Stomach (tissue), 9 donors: ENCODE data around the gene FHL2. TPM values are rescaled to one million over a fixed set of nuclear protein-coding genes. Genes with fewer than 3 reads are reported as not detected.

ENCODE experiments used
- DNase-seq, 2 donors: peaks; one replicate each; pipeline versions ENCODE4 v3.0.0 to v3.0.0-alpha.2; 2013 to 2019
- H3K27ac ChIP-seq, 5 donors: fragments of 200-600 bp in 4 of 5; sonication (generic) in 4 of 5; one replicate each; pipeline ENCODE4 v1.5.1; 2013 to 2019; ENCODE audit warnings: mild to moderate bottlenecking in 1 of 5, moderate library complexity in 1 of 5
- H3K27me3 ChIP-seq, 3 donors: fragments of 200-600 bp; sonication (generic); one replicate each; pipeline ENCODE4 v1.5.1; 2017 to 2019; ENCODE audit warnings: mixed run types in 1 of 3
- H3K36me3 ChIP-seq, 4 donors: fragments of 200-600 bp; sonication (generic); 1 replicate in 3 of 4; 2 replicates in 1 of 4; pipeline ENCODE4 v1.5.1; 2016 to 2019
- H3K4me1 ChIP-seq, 4 donors: fragments of 200-600 bp; sonication (generic); one replicate each; pipeline ENCODE4 v1.5.1; 2016 to 2019
- H3K4me3 ChIP-seq, 4 donors: fragments of 200-600 bp; sonication (generic) in 3 of 4; one replicate each; pipeline ENCODE4 v1.5.1; 2016 to 2019; ENCODE audit warnings: mild to moderate bottlenecking in 1 of 4
- H3K9me3 ChIP-seq, 4 donors: fragments of 200-600 bp; sonication (generic); one replicate each; pipeline ENCODE4 v1.5.1; 2016 to 2019
- EP300 ChIP-seq: sonication (generic); formaldehyde crosslinking; IDR thresholded peaks from one replicate; pipeline ENCODE4 v1.6.1; 2017; ENCODE audit warnings: antibody characterized with exemption
- POLR2A ChIP-seq, 4 donors: fragments of 450-650 bp; IDR thresholded peaks; one replicate each; pipeline ENCODE4 v1.6.1; 2016; ENCODE audit warnings: antibody characterized with exemption in 4 of 4, control low read depth in 2 of 4, mild to moderate bottlenecking in 1 of 4, moderate library complexity in 1 of 4
- POLR2AphosphoS5 ChIP-seq, 3 donors: sonication (generic); formaldehyde crosslinking; IDR thresholded peaks; one replicate each; pipeline ENCODE4 v1.6.1; 2016; ENCODE audit warnings: antibody characterized with exemption in 3 of 3
- WGBS, 5 donors: extraction: QIAGEN DNeasy Blood & Tissue Kit in 3 of 5; methylation state at CpG; one replicate each; pipeline versions ENCODE4 v1.1.5 to v1.1.7; 2013 to 2018; 5-methylcytosine and 5-hydroxymethylcytosine counted together
- intact Hi-C: fragments of 100-400 bp; cut with DNase I; formaldehyde crosslinking; loops from one replicate; pipeline ENCODE4 v1.15.1; 2023; ENCODE audit warnings: low total_unique reads
- polyA plus RNA-seq, 3 donors: library from polyadenylated mRNA; stranded (reverse); fragments of 200-250 nt; gene quantifications; one replicate each; pipeline ENCODE4 v1.2.3, GENCODE V29; 2013
- total RNA-seq, 5 donors: library from RNA; depleted of rRNA; stranded (reverse); fragments of >200 nt; gene quantifications; one replicate each; pipeline versions ENCODE4 v1.1.0 to v1.2.3, GENCODE V29; 2014 to 2016
- TF ChIP-seq, protein P1 (sequence below), 7 experiments: fragments of 450-650 bp in 4 of 7; fragments of 200-600 bp in 3 of 7; sonication (generic) in 3 of 7; IDR thresholded peaks; one replicate each; pipeline ENCODE4 v1.5.1; 2016 to 2019; ENCODE audit warnings: antibody characterized with exemption in 7 of 7, control low read depth in 2 of 7, mild to moderate bottlenecking in 1 of 7
- donor health status: healthy with polysubstance abuse.
- donor health status: Bipolar disorder and iron deficiency.
- donor health status: healthy.

The FHL2 gene
- total and polyA plus RNA-seq, 8 donors: 42.3 to 240 (median 61.9) TPM

DNA sequence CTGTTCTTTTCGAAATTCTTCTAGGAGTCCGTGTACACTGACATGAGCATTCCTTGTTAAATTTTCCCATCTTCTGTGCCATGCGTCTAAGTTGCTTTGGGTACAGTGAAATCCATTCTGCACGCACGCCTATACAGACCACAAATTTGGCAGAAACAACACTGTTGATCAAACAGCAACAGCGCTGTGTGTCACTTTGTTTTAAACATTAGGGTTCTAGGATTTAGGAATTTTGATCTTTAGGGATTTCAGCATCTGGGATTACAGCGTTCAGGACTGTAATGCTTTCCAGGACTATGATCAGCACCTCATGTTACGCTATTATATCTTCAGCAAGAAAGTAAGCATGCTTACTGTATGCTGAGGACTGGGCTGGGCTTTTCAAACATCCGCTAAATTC lies 47.1 kb upstream of the FHL2 start:
- 63 to 86% (median 85%) methylated on average over 9 of the region's 9 CpGs for WGBS, 5 donors
- no peak overlapping the region for H3K27ac ChIP-seq
- H3K27me3 ChIP-seq: peaks cover 0 to 5% (median 0%) of the 10 kb centered on the region in 3 donors
- H3K4me1 ChIP-seq: peaks cover 0 to 12% (median 7%) of the 10 kb centered on the region in 4 donors
- no peaks in the 10 kb centered on the region for H3K9me3 ChIP-seq
- no peak overlapping the region for H3K4me3 ChIP-seq
- intact Hi-C loops: no loop called here
- no peaks in the 10 kb centered on the region for H3K36me3 ChIP-seq
- TF ChIP-seq, protein P1, sequence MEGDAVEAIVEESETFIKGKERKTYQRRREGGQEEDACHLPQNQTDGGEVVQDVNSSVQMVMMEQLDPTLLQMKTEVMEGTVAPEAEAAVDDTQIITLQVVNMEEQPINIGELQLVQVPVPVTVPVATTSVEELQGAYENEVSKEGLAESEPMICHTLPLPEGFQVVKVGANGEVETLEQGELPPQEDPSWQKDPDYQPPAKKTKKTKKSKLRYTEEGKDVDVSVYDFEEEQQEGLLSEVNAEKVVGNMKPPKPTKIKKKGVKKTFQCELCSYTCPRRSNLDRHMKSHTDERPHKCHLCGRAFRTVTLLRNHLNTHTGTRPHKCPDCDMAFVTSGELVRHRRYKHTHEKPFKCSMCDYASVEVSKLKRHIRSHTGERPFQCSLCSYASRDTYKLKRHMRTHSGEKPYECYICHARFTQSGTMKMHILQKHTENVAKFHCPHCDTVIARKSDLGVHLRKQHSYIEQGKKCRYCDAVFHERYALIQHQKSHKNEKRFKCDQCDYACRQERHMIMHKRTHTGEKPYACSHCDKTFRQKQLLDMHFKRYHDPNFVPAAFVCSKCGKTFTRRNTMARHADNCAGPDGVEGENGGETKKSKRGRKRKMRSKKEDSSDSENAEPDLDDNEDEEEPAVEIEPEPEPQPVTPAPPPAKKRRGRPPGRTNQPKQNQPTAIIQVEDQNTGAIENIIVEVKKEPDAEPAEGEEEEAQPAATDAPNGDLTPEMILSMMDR (IDR thresholded peaks at IDR 0.05): no peak
- TF ChIP-seq EP300: no peak
- no peak for TF ChIP-seq POLR2A (IDR thresholded peaks at IDR 0.05)
- TF ChIP-seq POLR2AphosphoS5 (IDR thresholded peaks at IDR 0.05): no peak
- DNase-seq: no peak

DNA sequence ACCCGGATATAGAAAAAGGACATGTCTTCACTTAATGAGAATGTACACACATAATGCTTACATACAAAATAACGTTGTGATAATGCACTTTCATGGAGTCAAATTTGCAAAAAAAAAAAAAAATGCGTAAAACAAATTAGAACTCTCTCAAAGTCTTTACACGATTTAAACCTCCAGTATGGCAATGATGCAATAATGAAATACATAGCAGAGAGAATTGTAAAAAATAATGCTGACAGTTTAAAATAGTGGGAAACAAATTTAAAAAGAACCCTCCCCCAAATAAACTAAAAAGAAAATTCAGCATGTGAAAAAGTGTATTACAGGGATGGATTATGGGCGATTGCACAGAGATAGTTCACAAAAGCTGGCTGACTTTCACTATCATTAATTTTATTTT lies 46.6 kb upstream of the FHL2 start:
- 63 to 84% (median 79%) methylated on average over 5 of the region's 5 CpGs for WGBS, 5 donors
- H3K4me3 ChIP-seq: no peak overlapping the region
- TF ChIP-seq EP300 (no peak), POLR2A (IDR thresholded peaks at IDR 0.05) (no peak), POLR2AphosphoS5 (IDR thresholded peaks at IDR 0.05) (no peak)
- TF ChIP-seq, protein P1 (IDR thresholded peaks at IDR 0.05): no peak
- H3K9me3 ChIP-seq: no peaks in the 10 kb centered on the region
- no peak for DNase-seq
- H3K27me3 ChIP-seq: peaks cover 0 to 5% (median 0%) of the 10 kb centered on the region in 3 donors
- no peaks in the 10 kb centered on the region for H3K36me3 ChIP-seq
- no peak overlapping the region for H3K27ac ChIP-seq
- intact Hi-C loops: no loop called here
- peaks cover 0 to 12% (median 7%) of the 10 kb centered on the region in 4 donors for H3K4me1 ChIP-seq

DNA sequence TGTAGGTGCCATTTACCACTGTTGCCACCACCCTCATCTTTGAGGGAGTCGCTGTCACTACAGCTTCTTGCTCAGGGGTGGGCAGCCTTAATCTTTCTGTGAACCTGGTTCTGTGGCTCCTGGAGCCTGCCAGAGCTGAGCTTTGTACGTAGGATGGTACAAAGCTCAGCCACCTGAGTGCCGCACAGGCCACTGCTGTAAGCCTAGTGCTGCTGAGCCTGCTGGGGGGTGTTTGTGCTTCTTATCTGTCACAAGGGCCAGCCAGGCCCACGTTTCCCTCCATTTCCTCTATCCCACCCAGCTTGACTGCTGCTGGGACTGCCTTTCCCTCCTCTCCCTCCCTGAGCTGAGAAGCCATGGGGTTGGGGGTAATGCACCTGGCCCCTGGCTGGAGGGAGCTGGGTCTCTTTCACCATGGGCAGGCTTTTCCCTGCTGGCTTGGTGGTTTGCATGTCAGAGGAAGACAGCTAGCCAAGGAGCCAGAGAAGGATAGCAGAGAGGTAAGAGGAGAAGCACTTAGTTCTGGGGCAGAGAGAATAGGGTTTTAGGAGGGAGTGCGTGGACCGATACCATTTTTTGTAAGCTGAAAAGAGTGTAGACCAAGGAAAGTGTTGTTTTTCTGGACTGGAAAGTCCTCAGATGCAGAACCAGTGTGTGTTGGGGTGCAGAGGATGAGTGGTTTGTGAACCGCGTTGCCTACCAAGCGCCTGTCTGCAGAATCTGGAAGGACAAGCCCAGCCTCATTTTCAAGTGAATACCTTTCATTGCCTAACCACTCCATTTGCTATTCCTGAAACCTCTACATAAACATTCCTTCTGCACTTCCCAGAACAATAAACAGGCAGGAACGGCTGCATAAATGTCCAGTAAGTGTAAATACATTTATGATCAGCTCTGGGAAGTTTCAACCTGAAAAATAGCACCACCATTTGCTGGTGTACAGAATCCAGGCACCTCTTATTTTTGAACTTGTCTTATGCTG lies 45.1 kb upstream of the FHL2 start:
- Histone ChIP-seq H3K9me3 (no peaks in the 10 kb centered on the region), H3K27ac (peak overlapping the region in 1 of 5 donors; percentile 25), H3K4me1 (peaks cover 2 to 18% (median 8%) of the 10 kb centered on the region in 4 donors), H3K4me3 (no peak overlapping the region), H3K27me3 (peaks cover 0 to 5% (median 0%) of the 10 kb centered on the region in 3 donors), H3K36me3 (no peaks in the 10 kb centered on the region)
- intact Hi-C loops: no loop called here
- 60 to 71% (median 68%) methylated on average over 9 to 10 of the region's 10 CpGs for WGBS, 5 donors
- peak in 1 of 2 donors; percentile 23 for DNase-seq
- TF ChIP-seq POLR2A (IDR thresholded peaks at IDR 0.05): no peak
- peak in 1 of 3 donors; percentile 72 for TF ChIP-seq POLR2AphosphoS5 (IDR thresholded peaks at IDR 0.05)
- TF ChIP-seq EP300: no peak

DNA sequence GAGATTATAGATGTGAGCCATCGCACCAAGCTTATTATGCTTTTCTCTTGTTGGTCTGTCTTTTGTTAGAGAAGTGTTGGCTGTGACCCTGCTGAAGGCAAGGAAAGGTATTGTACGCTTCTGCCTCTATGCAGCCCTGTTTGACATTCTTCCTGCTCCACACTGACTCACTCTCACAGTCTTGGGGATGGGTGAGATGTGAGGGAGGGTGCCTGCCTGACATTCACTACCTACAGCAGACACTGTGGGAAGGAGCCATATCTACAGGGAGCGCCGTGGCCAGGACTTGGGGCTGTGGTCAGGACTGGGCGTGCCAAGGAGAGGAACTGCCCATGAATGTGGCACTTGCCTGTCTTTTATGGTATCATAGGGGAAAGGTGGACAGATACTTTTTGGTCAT lies 43.9 kb upstream of the FHL2 start:
- DNase-seq: no peak
- H3K27me3 ChIP-seq: peaks cover 0 to under 1% (median 0%) of the 10 kb centered on the region in 3 donors
- no peak overlapping the region for H3K27ac ChIP-seq
- TF ChIP-seq EP300 (no peak), POLR2A (IDR thresholded peaks at IDR 0.05) (no peak), POLR2AphosphoS5 (IDR thresholded peaks at IDR 0.05) (no peak)
- TF ChIP-seq, protein P1 (IDR thresholded peaks at IDR 0.05): no peak
- intact Hi-C loops: no loop called here
- H3K9me3 ChIP-seq: no peaks in the 10 kb centered on the region
- 83 to 92% (median 85%) methylated on average over 5 of the region's 5 CpGs for WGBS, 5 donors
- H3K4me1 ChIP-seq: peaks cover 14 to 30% (median 19%) of the 10 kb centered on the region in 4 donors
- no peak overlapping the region for H3K4me3 ChIP-seq
- no peaks in the 10 kb centered on the region for H3K36me3 ChIP-seq
